H1 (cell line): ENCODE data around the gene CLCNKB. TPM values are rescaled to one million over a fixed set of nuclear protein-coding genes. Genes with fewer than 3 reads are reported as not detected.

Source experiments
- CTCF ChIA-PET: fragments of 300-600 bp; sonication (Branson Sonifier 250); formaldehyde crosslinking; loops from one replicate; lab custom pipeline; 2021; ENCODE audit not compliant: partially characterized antibody; lab: Charles Lee
- POLR2A ChIA-PET: fragments of 300-600 bp; sonication (Branson Sonifier 250); formaldehyde crosslinking; loops from one replicate; lab custom pipeline; 2021; ENCODE audit warnings: inconsistent platforms; ENCODE audit not compliant: partially characterized antibody; lab: Charles Lee
- DNase-seq, 2 experiments: peaks; one replicate each; pipeline versions ENCODE4 v3.0.0 to v3.0.0-alpha.2; 2010 to 2022; ENCODE audit warnings: low spot score in 2 of 2, low read depth in 1 of 2, mixed read lengths in 1 of 2
- FAIRE-seq: peaks from 2 replicates; lab custom pipeline; 2011; peaks lifted over from hg19 to GRCh38; lab: Jason Lieb, UNC
- H2AFZ ChIP-seq: 2 replicates; pipeline ENCODE4 v1.8.1; 2012; ENCODE audit warnings: low read length, inconsistent platforms
- H2AK5ac ChIP-seq: 2 replicates; pipeline ENCODE4 v1.6.1; 2013; ENCODE audit warnings: low read depth, low read length
- H2BK120ac ChIP-seq: replicated peaks from 2 replicates; pipeline ENCODE3; 2013; ENCODE audit warnings: low read depth, low read length, inconsistent platforms
- H2BK12ac ChIP-seq: 2 replicates; pipeline ENCODE4 v1.6.1; 2013; ENCODE audit warnings: low read depth, low read length
- H2BK15ac ChIP-seq: 2 replicates; pipeline ENCODE4 v1.6.1; 2013; ENCODE audit warnings: low read length
- H2BK20ac ChIP-seq: 2 replicates; pipeline ENCODE4 v1.6.1; 2013; ENCODE audit warnings: low read length
- H2BK5ac ChIP-seq: 2 replicates; pipeline ENCODE4 v1.6.1; 2013; ENCODE audit warnings: low read depth, low read length
- H3K14ac ChIP-seq: 2 replicates; pipeline ENCODE4 v1.6.1; 2013; ENCODE audit warnings: inconsistent platforms; ENCODE audit not compliant: insufficient read length
- H3K18ac ChIP-seq: 2 replicates; pipeline ENCODE4 v1.6.1; 2013; ENCODE audit warnings: low read length; ENCODE audit errors: extremely low read depth
- H3K23ac ChIP-seq: 2 replicates; pipeline ENCODE4 v1.6.1; 2013; ENCODE audit warnings: inconsistent platforms; ENCODE audit not compliant: insufficient read length
- H3K23me2 ChIP-seq: 2 replicates; pipeline ENCODE4 v1.6.1; 2013; ENCODE audit warnings: low read depth, low read length
- H3K27ac ChIP-seq: 2 replicates; pipeline ENCODE4 v1.6.1; 2011; ENCODE audit warnings: low read depth, low read length, inconsistent platforms
- H3K27me3 ChIP-seq, 4 experiments: replicated peaks in 1 of 4; 1 replicate in 1 of 4; 2 replicates in 3 of 4; pipeline versions ENCODE4 v1.6.1 to v1.8.1; 2011 to 2013; ENCODE audit warnings: low read length in 3 of 4, mild to moderate bottlenecking in 3 of 4, inconsistent platforms in 2 of 4, mixed read lengths in 2 of 4, moderate library complexity in 1 of 4; ENCODE audit not compliant: control insufficient read depth in 3 of 4, insufficient read depth in 3 of 4; ENCODE audit errors: extremely low read depth in 1 of 4
- H3K36me3 ChIP-seq, 4 experiments: 2 replicates each; pipeline versions ENCODE4 v1.6.1 to v1.8.1; 2011 to 2013; ENCODE audit warnings: mild to moderate bottlenecking in 4 of 4, low read length in 3 of 4, moderate library complexity in 2 of 4, control low read depth in 1 of 4, inconsistent platforms in 1 of 4; ENCODE audit not compliant: insufficient read depth in 4 of 4, control insufficient read depth in 2 of 4
- H3K4ac ChIP-seq: replicated peaks from 2 replicates; pipeline ENCODE3; 2013; ENCODE audit warnings: low read length, low read depth, mixed read lengths, inconsistent platforms; ENCODE audit not compliant: insufficient read length
- H3K4me1 ChIP-seq, 4 experiments: replicated peaks in 1 of 4; 1 replicate in 1 of 4; 2 replicates in 3 of 4; pipeline versions ENCODE4 v1.6.1 to v1.8.1; 2011 to 2013; ENCODE audit warnings: low read length in 3 of 4, inconsistent platforms in 2 of 4, mixed read lengths in 1 of 4; ENCODE audit not compliant: insufficient read depth in 4 of 4, control insufficient read depth in 3 of 4
- H3K4me2 ChIP-seq, 2 experiments: 2 replicates each; pipeline versions ENCODE4 v1.6.1 to v1.8.1; 2011 to 2013; ENCODE audit warnings: low read depth in 2 of 2, low read length in 2 of 2, control low read depth in 1 of 2, inconsistent platforms in 1 of 2, mild to moderate bottlenecking in 1 of 2; ENCODE audit not compliant: insufficient read depth in 1 of 2
- H3K4me3 ChIP-seq, 4 experiments: fragments of 200-600, 300-600 bp in 1 of 4; sonication (generic), shearing (Covaris generic), sonication (Bioruptor Twin) in 1 of 4; 2 replicates each; pipeline versions ENCODE4 v1.5.1 to v1.8.1; 2011 to 2016; ENCODE audit warnings: low read length in 4 of 4, low read depth in 3 of 4, control low read depth in 2 of 4, inconsistent platforms in 2 of 4, mild to moderate bottlenecking in 2 of 4, mixed read lengths in 1 of 4, moderate library complexity in 1 of 4; ENCODE audit not compliant: insufficient read depth in 2 of 4; ENCODE audit errors: extremely low read depth in 1 of 4
- H3K56ac ChIP-seq: replicated peaks from 2 replicates; pipeline ENCODE3; 2013; ENCODE audit warnings: low read depth, mild to moderate bottlenecking, mixed read lengths, low read length, inconsistent platforms; ENCODE audit not compliant: insufficient read length
- H3K79me1 ChIP-seq: 2 replicates; pipeline ENCODE4 v1.6.1; 2013; ENCODE audit warnings: low read depth, low read length, control low read depth
- H3K79me2 ChIP-seq, 2 experiments: 2 replicates each; pipeline versions ENCODE4 v1.6.1 to v1.8.1; 2012 to 2013; ENCODE audit warnings: low read length in 2 of 2, mild to moderate bottlenecking in 2 of 2, inconsistent platforms in 1 of 2; ENCODE audit not compliant: insufficient read depth in 2 of 2, control insufficient read depth in 1 of 2
- H3K9ac ChIP-seq, 4 experiments: replicated peaks in 1 of 4; 1 replicate in 1 of 4; 2 replicates in 3 of 4; pipeline versions ENCODE4 v1.6.1 to v1.8.1; 2011 to 2013; ENCODE audit warnings: low read depth in 3 of 4, low read length in 3 of 4, control low read depth in 2 of 4, mild to moderate bottlenecking in 2 of 4, moderate library complexity in 2 of 4, inconsistent platforms in 1 of 4; ENCODE audit errors: extremely low read depth in 1 of 4
- H3K9me3 ChIP-seq, 2 experiments: 2 replicates each; pipeline versions ENCODE4 v1.6.1 to v1.8.1; 2012 to 2013; ENCODE audit warnings: mild to moderate bottlenecking in 2 of 2, moderate library complexity in 2 of 2, control low read depth in 1 of 2, inconsistent platforms in 1 of 2, low read depth in 1 of 2, low read length in 1 of 2, mixed read lengths in 1 of 2; ENCODE audit not compliant: insufficient read depth in 2 of 2
- H4K20me1 ChIP-seq, 2 experiments: replicated peaks in 1 of 2; 2 replicates each; pipeline versions ENCODE3 to v1.8.1; 2011 to 2013; ENCODE audit warnings: inconsistent platforms in 2 of 2, low read length in 2 of 2, mild to moderate bottlenecking in 1 of 2; ENCODE audit not compliant: insufficient read depth in 2 of 2, control insufficient read depth in 1 of 2
- H4K5ac ChIP-seq: 2 replicates; pipeline ENCODE4 v1.6.1; 2013; ENCODE audit warnings: low read length, low read depth, mixed read lengths, inconsistent platforms; ENCODE audit not compliant: insufficient read length
- H4K8ac ChIP-seq: 2 replicates; pipeline ENCODE4 v1.8.0; 2013; ENCODE audit warnings: mild to moderate bottlenecking, moderate library complexity, low read length, inconsistent platforms; ENCODE audit not compliant: insufficient read depth; ENCODE audit errors: extremely low read depth
- H4K91ac ChIP-seq: replicated peaks from 2 replicates; pipeline ENCODE3; 2013; ENCODE audit warnings: low read length, mixed read lengths, inconsistent platforms; ENCODE audit not compliant: insufficient read length
- ATF3 ChIP-seq: IDR thresholded peaks from 2 replicates; pipeline ENCODE4 v1.6.1; 2011; ENCODE audit warnings: low read depth, mild to moderate bottlenecking, low read length; ENCODE audit not compliant: insufficient read depth
- CBX5 ChIP-seq: fragments of 300-800, 300-1000 bp; sonication (generic); IDR thresholded peaks from 2 replicates; pipeline ENCODE4 v1.7.1; 2016; ENCODE audit warnings: antibody characterized with exemption, low read length, low read depth
- CHD2 ChIP-seq: IDR thresholded peaks from 2 replicates; pipeline ENCODE4 v1.6.1; 2012; ENCODE audit warnings: low read length, improper control_type of control experiment
- CREB1 ChIP-seq: IDR thresholded peaks from 2 replicates; pipeline ENCODE4 v1.6.1; 2012; ENCODE audit warnings: inconsistent platforms
- HDAC2 ChIP-seq, 2 experiments: fragments of 300-600 bp in 1 of 2; sonication (generic) in 1 of 2; IDR thresholded peaks; 2 replicates each; pipeline ENCODE4 v1.6.1; 2011 to 2012; ENCODE audit warnings: low read depth in 2 of 2, low read length in 2 of 2, mild to moderate bottlenecking in 2 of 2, moderate library complexity in 2 of 2, borderline replicate concordance in 1 of 2, inconsistent platforms in 1 of 2
- HDAC6 ChIP-seq: IDR thresholded peaks from one replicate; pipeline ENCODE4 v1.7.1; 2012; ENCODE audit warnings: low read depth, mild to moderate bottlenecking, inconsistent platforms, low read length, moderate library complexity
- JUND ChIP-seq: IDR thresholded peaks from 2 replicates; pipeline ENCODE4 v1.6.1; 2011; ENCODE audit warnings: mild to moderate bottlenecking, improper control_type of control experiment, low read length
- MAFK ChIP-seq: IDR thresholded peaks from 2 replicates; pipeline ENCODE4 v1.6.1; 2012; ENCODE audit warnings: low read depth, mild to moderate bottlenecking, improper control_type of control experiment, low read length
- MAX ChIP-seq: IDR thresholded peaks from 2 replicates; pipeline ENCODE4 v1.6.1; 2012; ENCODE audit warnings: inconsistent platforms
- RXRA ChIP-seq: IDR thresholded peaks from 2 replicates; pipeline ENCODE4 v1.6.1; 2011; ENCODE audit warnings: low read depth, mild to moderate bottlenecking, low read length, moderate library complexity; ENCODE audit not compliant: insufficient read depth
- TAF1 ChIP-seq: IDR thresholded peaks from 2 replicates; pipeline ENCODE4 v1.6.1; 2011; ENCODE audit warnings: mild to moderate bottlenecking, low read depth, low read length
- TEAD4 ChIP-seq: IDR thresholded peaks from 2 replicates; pipeline ENCODE4 v1.6.1; 2012; ENCODE audit warnings: low read depth, low read length, inconsistent platforms, mixed read lengths
- YY1 ChIP-seq: IDR thresholded peaks from 2 replicates; pipeline ENCODE4 v1.6.1; 2011; ENCODE audit warnings: low read depth, mild to moderate bottlenecking, low read length
- WGBS, 2 experiments: shearing (Covaris generic) in 1 of 2; methylation state at CpG; one replicate each; pipeline versions ENCODE4 v1.1.6 to v1.1.7; 2013 to 2015; ENCODE audit warnings: low lambda C conversion rate in 2 of 2, mixed read lengths in 2 of 2, inconsistent platforms in 1 of 2, low coverage in 1 of 2, missing lambda C conversion rate in 1 of 2; ENCODE audit not compliant: insufficient replicate concordance in 2 of 2, insufficient coverage in 1 of 2, insufficient read length in 1 of 2; ENCODE audit errors: extremely low coverage in 1 of 2, missing lambda C conversion rate in 1 of 2; 5-methylcytosine and 5-hydroxymethylcytosine counted together
- polyA plus RNA-seq, 7 experiments: library from polyadenylated mRNA; depleted of rRNA in 3 of 7; stranded (reverse) in 5 of 7; unstranded in 2 of 7; fragments of >200 nt in 5 of 7; fragments of 200-250 nt in 2 of 7; gene quantifications; 1 replicate in 5 of 7; 2 replicates in 1 of 7; 4 replicates in 1 of 7; pipeline versions ENCODE4 v1.2.1 to v1.2.3, GENCODE V29; 2011 to 2013; ENCODE audit warnings: missing spikeins in 2 of 7, mixed read lengths in 2 of 7
- total RNA-seq: library from RNA; stranded (reverse); fragmentation: NEBNext Ultra II Directional; extraction: Animal tissue kit (Norgen Biotek cat#: 25700); gene quantifications from 2 replicates; pipeline ENCODE4 v1.2.1, GENCODE V29; 2021

The CLCNKB gene
- total and polyA plus RNA-seq, 2 of the 8 experiments (the other 6 are each of a cell fraction or from before 2014, with no cell fraction given): 1.2 to 3.5 TPM

- Histone ChIP-seq H3K36me3 (no peaks in the 10 kb centered on the region), H3K56ac (no peak overlapping the region), H2AFZ (no peak overlapping the region), H2BK12ac (no peak overlapping the region), H3K18ac (no peak overlapping the region), H3K27me3 (peaks cover 0 to 4% (median 2%) of the 10 kb centered on the region in 4 experiments; a peak in 2 of 7 replicates), H2BK5ac (no peak overlapping the region), H3K23ac (no peak overlapping the region), H3K27ac (no peak overlapping the region), H3K4me2 (no peak overlapping the region), H2AK5ac (no peak overlapping the region), H2BK20ac (no peak overlapping the region), H4K8ac (no peak overlapping the region), H2BK15ac (no peak overlapping the region), H4K20me1 (no peaks in the 10 kb centered on the region), H2BK120ac (no peak overlapping the region), H3K4ac (no peak overlapping the region), H3K23me2 (no peaks in the 10 kb centered on the region), H3K4me1 (peaks cover 0 to 18% (median 13%) of the 10 kb centered on the region in 4 experiments; a peak in 6 of 7 replicates), H3K9ac (no peak overlapping the region), H3K4me3 (no peak overlapping the region), H4K5ac (no peak overlapping the region), H3K14ac (no peak overlapping the region), H4K91ac (no peak overlapping the region), H3K9me3 (no peaks in the 10 kb centered on the region), H3K79me1 (no peaks in the 10 kb centered on the region), H3K79me2 (no peaks in the 10 kb centered on the region)
- FAIRE-seq: no peak
- no peak for DNase-seq
- ChIA-PET CTCF (interaction anchor here (0.5 to 7.8 kb wide), 7 partner anchors 14 to 374 kb away, joined by 3 to 91 read pairs (median 3); partner anchors contain the start of gene NECAP2), POLR2A (interaction anchor here (1.3 kb wide), 1 partner anchor 145 kb away, joined by 4 read pairs; no protein-coding TSS in a partner anchor)
- WGBS, 2 experiments: 92% methylated on average over 4 of the region's 4 CpGs; no CpG with 5 or more reads in 1 of the 2 experiments
- TF ChIP-seq MAX (no peak), TAF1 (no peak), CREB1 (no peak), HDAC6 (no peak), CHD2 (no peak), ATF3 (no peak), RXRA (no peak), JUND (no peak), HDAC2 (IDR thresholded peaks at IDR 0.05; ENCODE audit: borderline replicate concordance in 1 of 2, low read depth in 2 of 2, low read length in 2 of 2) (no peak), CBX5 (no peak), YY1 (no peak), MAFK (no peak), TEAD4 (no peak)
These were observed 22.7 kb downstream of the CLCNKB start for GRCh38 chr1:16066245-16066644.
